DND-41 (cell line): ENCODE results near the gene UTP14C.

Experiments
- CTCF ChIP-seq: IDR thresholded peaks from 2 replicates; pipeline ENCODE4 v1.5.1; 2012; ENCODE audit warnings: borderline replicate concordance, low read length, moderate library complexity, mild to moderate bottlenecking; ENCODE audit not compliant: poor library complexity, severe bottlenecking; ENCODE audit errors: extremely low read depth
- EZH2 ChIP-seq: IDR thresholded peaks from 3 replicates; pipeline ENCODE4 v1.6.1; 2012; ENCODE audit warnings: borderline replicate concordance, low read depth, mild to moderate bottlenecking, moderate library complexity, low read length, inconsistent platforms; ENCODE audit not compliant: severe bottlenecking

- no peak for TF ChIP-seq CTCF
- no peak for TF ChIP-seq EZH2
Measured at GRCh38 chr13:51978796-51979556, 45.5 kb upstream of the UTP14C start.
